Stomach (tissue), 4 donors: ENCODE data around the gene H19.

Experiments used
- CTCF ChIP-seq, 7 experiments: fragments of 450-650 bp in 4 of 7; fragments of 200-600 bp in 3 of 7; sonication (generic) in 3 of 7; IDR thresholded peaks; one replicate each; pipeline ENCODE4 v1.5.1; 2016 to 2019; ENCODE audit warnings: antibody characterized with exemption in 7 of 7, control low read depth in 2 of 7, mild to moderate bottlenecking in 1 of 7
- EP300 ChIP-seq: sonication (generic); formaldehyde crosslinking; IDR thresholded peaks from one replicate; pipeline ENCODE4 v1.6.1; 2017; ENCODE audit warnings: antibody characterized with exemption
- POLR2A ChIP-seq, 4 donors: fragments of 450-650 bp; IDR thresholded peaks; one replicate each; pipeline ENCODE4 v1.6.1; 2016; ENCODE audit warnings: antibody characterized with exemption in 4 of 4, control low read depth in 2 of 4, mild to moderate bottlenecking in 1 of 4, moderate library complexity in 1 of 4
- POLR2AphosphoS5 ChIP-seq, 3 donors: sonication (generic); formaldehyde crosslinking; IDR thresholded peaks; one replicate each; pipeline ENCODE4 v1.6.1; 2016; ENCODE audit warnings: antibody characterized with exemption in 3 of 3

GRCh38 chr11:1947592-1948237 lies 49.9 kb downstream of the H19 start:
- TF ChIP-seq POLR2AphosphoS5 (IDR thresholded peaks at IDR 0.05) (no peak), CTCF (IDR thresholded peaks at IDR 0.05) (no peak), POLR2A (IDR thresholded peaks at IDR 0.05) (no peak), EP300 (no peak)
